HL-60 (cell line): ENCODE measurements around the gene PERM1.

Experiments
- CTCF ChIP-seq: IDR thresholded peaks from one replicate; pipeline ENCODE4 v1.5.1; 2011; ENCODE audit warnings: low read length, control low read depth, inconsistent platforms; ENCODE audit not compliant: insufficient read depth
- POLR2AphosphoS5 ChIP-seq: IDR thresholded peaks from 2 replicates; pipeline ENCODE4 v1.6.1; 2012; ENCODE audit warnings: low read depth
- TF ChIP-seq, protein P1 (sequence below): IDR thresholded peaks from 2 replicates; pipeline ENCODE4 v1.6.1; 2012; ENCODE audit warnings: low read depth; ENCODE audit not compliant: insufficient replicate concordance

DNA sequence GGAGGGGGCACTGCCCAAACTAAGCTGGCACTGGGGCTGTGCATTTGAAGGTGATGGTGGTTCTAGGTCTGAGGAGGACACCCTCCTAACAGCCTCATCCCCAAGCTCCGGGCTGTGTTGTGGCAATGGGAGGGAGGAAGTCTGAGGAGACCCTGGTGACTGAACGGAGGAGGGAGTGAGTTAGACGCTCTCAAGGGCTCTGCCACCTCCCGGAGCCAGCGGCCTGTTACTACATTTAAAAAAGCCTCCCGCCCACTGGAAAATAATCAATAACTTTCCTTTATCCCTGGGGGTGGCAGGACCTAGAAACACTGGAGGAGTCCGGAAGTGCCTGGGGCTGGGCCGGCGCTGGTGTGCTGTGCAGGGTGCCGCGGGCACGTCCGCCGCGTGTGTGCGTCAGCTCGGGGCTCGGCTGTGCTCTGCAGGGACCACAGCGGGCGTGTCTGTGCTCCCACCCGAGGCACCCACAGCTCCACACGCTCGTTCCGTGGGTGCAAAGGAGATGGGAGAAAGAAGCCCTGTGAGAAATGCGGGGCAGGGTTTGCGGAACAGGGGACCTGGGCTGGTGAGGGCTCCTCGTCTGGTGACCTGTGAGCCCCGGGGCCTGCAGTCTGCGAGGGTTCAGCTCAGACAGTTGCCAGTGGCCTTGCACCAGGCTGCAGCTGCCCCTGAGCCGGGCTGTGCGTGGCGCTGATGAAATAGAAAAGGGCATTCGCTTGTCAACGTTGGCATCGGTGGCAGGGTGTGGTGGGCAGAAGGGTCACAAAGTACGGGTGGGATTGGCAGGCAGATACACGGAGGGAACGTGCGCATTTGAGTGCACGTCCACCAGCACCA lies 52.9 kb downstream of the PERM1 start:
- TF ChIP-seq CTCF, result no peak
- TF ChIP-seq, protein P1, sequence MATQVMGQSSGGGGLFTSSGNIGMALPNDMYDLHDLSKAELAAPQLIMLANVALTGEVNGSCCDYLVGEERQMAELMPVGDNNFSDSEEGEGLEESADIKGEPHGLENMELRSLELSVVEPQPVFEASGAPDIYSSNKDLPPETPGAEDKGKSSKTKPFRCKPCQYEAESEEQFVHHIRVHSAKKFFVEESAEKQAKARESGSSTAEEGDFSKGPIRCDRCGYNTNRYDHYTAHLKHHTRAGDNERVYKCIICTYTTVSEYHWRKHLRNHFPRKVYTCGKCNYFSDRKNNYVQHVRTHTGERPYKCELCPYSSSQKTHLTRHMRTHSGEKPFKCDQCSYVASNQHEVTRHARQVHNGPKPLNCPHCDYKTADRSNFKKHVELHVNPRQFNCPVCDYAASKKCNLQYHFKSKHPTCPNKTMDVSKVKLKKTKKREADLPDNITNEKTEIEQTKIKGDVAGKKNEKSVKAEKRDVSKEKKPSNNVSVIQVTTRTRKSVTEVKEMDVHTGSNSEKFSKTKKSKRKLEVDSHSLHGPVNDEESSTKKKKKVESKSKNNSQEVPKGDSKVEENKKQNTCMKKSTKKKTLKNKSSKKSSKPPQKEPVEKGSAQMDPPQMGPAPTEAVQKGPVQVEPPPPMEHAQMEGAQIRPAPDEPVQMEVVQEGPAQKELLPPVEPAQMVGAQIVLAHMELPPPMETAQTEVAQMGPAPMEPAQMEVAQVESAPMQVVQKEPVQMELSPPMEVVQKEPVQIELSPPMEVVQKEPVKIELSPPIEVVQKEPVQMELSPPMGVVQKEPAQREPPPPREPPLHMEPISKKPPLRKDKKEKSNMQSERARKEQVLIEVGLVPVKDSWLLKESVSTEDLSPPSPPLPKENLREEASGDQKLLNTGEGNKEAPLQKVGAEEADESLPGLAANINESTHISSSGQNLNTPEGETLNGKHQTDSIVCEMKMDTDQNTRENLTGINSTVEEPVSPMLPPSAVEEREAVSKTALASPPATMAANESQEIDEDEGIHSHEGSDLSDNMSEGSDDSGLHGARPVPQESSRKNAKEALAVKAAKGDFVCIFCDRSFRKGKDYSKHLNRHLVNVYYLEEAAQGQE, result no peak
- no peak for TF ChIP-seq POLR2AphosphoS5
